Measurements from ENCODE around the gene ZHX3.

DNA sequence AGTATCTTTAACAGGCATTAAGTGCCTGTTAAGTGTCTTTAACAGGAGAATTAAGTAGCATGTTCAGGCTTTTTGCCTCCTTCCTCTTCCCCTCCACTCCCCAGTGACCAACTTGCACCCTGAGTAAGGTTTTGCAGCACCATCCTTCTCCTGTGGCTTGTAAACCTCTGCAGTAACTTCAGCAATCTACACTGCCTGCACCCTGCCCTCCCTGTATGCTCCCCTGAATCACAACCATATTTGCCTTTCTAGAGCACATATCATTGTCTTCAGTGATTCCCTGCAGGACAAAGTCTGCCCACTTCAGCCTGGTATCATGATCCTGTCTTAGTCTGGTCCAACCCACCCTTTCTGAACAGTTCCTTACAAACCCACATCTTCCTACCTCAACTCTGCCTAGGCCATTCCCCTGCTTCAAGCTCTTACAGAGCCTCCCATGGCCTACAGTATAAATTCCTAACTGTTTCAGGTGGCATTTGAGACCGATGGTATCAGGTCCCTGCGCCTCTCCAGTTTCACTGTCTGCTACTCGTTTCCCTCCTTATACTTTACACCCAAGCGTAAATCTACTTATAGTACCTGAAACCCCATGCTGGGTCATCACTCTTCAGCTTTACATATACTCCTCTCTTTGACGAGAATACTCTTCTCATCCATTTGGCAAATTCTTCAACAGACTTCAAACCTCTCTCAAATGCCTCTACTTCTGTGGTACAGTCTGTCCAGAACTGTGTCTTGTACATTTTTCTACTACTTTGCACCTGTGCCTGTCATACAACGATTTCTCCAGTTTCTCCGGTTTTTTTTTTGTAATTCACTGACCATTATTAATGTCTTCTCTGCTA is 69.8 kb downstream of the ZHX3 start:
- no peak for TF ChIP-seq CTCF (IDR thresholded peaks at IDR 0.05)
- no peak for TF ChIP-seq EZH2 (IDR thresholded peaks at IDR 0.05; ENCODE audit: borderline replicate concordance, insufficient read depth, low read depth, low read length, poor library complexity, severe bottlenecking)

Data from B cell (primary cell).